ENCODE data around the gene SYCN.

The SYCN gene

DNA sequence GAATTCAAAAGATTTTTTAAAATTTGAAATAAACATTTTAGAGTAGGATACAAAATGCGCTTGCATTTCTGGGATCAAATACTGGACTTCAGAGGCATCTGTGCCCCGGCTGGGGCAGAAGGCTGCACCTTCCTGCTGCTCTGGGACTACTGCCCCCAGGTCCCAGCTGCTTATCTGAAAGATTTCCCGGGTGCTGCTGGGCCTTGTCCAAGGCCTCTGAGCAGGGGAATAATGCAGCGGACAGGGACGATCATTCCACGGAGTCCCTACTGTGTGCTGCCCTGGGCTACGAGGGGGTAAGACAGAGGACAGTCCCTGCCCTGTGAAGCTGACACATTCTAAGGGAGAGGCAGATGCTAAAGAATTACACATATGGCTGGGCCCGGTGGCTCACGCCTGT lies 40.4 kb downstream of the SYCN start:
- H3K4ac ChIP-seq (ENCODE audit: low read depth in 1 of 2, low read length in 2 of 2), result no peak overlapping the region
- H3K4me2 ChIP-seq (ENCODE audit: low read length, poor library complexity, severe bottlenecking), result no peak overlapping the region
- H3K79me1 ChIP-seq (replicated peaks; ENCODE audit: low read length, poor library complexity, severe bottlenecking), result peaks cover 79% of the 10 kb centered on the region
- no peak overlapping the region for H2BK12ac ChIP-seq (ENCODE audit: low read length in 2 of 2)
- peaks cover 0 to 39% of the 10 kb centered on the region in 2 experiments for H3K36me3 ChIP-seq (ENCODE audit: control insufficient read depth in 1 of 2, insufficient read depth in 2 of 2, low read depth in 1 of 2, low read length in 2 of 2)
- H3K23ac ChIP-seq (ENCODE audit: low read length in 2 of 2), result no peak overlapping the region
- DNase-seq, result no peak
- H2BK5ac ChIP-seq (ENCODE audit: low read depth, low read length, poor library complexity, severe bottlenecking), result no peak overlapping the region
- H2BK15ac ChIP-seq (ENCODE audit: low read depth, poor library complexity, severe bottlenecking), result no peak overlapping the region
- H4K8ac ChIP-seq (ENCODE audit: low read length), result no peak overlapping the region
- H4K91ac ChIP-seq (ENCODE audit: low read length), result no peak overlapping the region
- H3K4me3 ChIP-seq (ENCODE audit: insufficient read depth in 1 of 2, low read depth in 1 of 2, low read length in 2 of 2), result no peak overlapping the region
- no peak overlapping the region for H3K14ac ChIP-seq (ENCODE audit: low read length in 2 of 2)
- no peak overlapping the region for H2BK120ac ChIP-seq (ENCODE audit: low read depth, low read length)
- no peak overlapping the region for H2AFZ ChIP-seq (ENCODE audit: low read depth, low read length)
- no peak overlapping the region for H3K9ac ChIP-seq (ENCODE audit: low read length)
- no peak overlapping the region for H3K27ac ChIP-seq (ENCODE audit: low read length, poor library complexity, severe bottlenecking)
- no peak overlapping the region for H2AK5ac ChIP-seq (ENCODE audit: low read length, severe bottlenecking)
- H3K18ac ChIP-seq (ENCODE audit: low read depth in 1 of 2, low read length in 2 of 2), result no peak overlapping the region
- H3K4me1 ChIP-seq (ENCODE audit: control insufficient read depth, insufficient read depth, low read depth, low read length), result peaks cover 20% of the 10 kb centered on the region
- H3K9me3 ChIP-seq (ENCODE audit: control insufficient read depth, low read length), result no peaks in the 10 kb centered on the region
- WGBS, result 98% methylated on average over 9 of the region's 9 CpGs
- H3K27me3 ChIP-seq (ENCODE audit: control insufficient read depth in 1 of 2, insufficient read depth in 1 of 2, low read length in 2 of 2), result no peaks in the 10 kb centered on the region

DNA sequence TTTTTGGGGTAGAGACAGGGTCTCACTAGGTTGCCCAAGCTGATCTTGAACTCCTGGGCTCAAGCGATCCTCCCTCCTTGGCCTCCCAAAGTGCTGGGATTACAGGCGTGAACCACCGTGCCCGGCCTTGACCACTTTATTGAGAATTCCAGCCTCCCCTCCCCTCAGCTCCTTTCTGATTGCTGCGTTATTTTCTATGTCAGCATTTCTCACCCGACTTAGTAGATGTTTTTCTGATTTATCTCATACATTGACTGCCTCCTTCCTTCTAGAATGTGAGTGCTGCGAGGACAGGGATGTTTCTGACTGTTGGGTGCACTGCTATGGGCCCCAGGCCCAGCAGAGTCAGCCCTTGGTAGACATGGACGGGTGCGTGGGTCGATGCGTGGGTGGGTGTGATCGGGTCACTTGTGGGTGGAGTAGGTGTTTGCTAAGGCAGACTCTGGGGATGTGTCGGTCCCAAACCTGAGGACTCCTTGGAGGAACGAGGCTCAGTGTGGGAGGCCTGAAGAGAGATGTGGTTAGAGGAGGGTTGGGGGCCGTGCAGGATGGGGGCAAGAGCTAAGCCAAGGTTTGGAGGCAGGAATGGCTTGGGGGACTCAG lies 41.5 kb downstream of the SYCN start:
- Histone ChIP-seq H3K36me3 (ENCODE audit: control insufficient read depth in 1 of 2, insufficient read depth in 2 of 2, low read depth in 1 of 2, low read length in 2 of 2) (peaks cover 0 to 34% of the 10 kb centered on the region in 2 experiments), H3K4me1 (ENCODE audit: control insufficient read depth, insufficient read depth, low read depth, low read length) (peaks cover 27% of the 10 kb centered on the region), H3K27ac (ENCODE audit: low read length, poor library complexity, severe bottlenecking) (no peak overlapping the region), H4K8ac (ENCODE audit: low read length) (no peak overlapping the region), H3K9me3 (ENCODE audit: control insufficient read depth, low read length) (no peaks in the 10 kb centered on the region), H2BK5ac (ENCODE audit: low read depth, low read length, poor library complexity, severe bottlenecking) (no peak overlapping the region), H3K14ac (ENCODE audit: low read length in 2 of 2) (no peak overlapping the region), H2AFZ (ENCODE audit: low read depth, low read length) (no peak overlapping the region), H2BK15ac (ENCODE audit: low read depth, poor library complexity, severe bottlenecking) (no peak overlapping the region), H3K4ac (ENCODE audit: low read depth in 1 of 2, low read length in 2 of 2) (no peak overlapping the region), H3K18ac (ENCODE audit: low read depth in 1 of 2, low read length in 2 of 2) (no peak overlapping the region), H4K91ac (ENCODE audit: low read length) (no peak overlapping the region), H3K27me3 (ENCODE audit: control insufficient read depth in 1 of 2, insufficient read depth in 1 of 2, low read length in 2 of 2) (no peaks in the 10 kb centered on the region), H3K9ac (ENCODE audit: low read length) (no peak overlapping the region), H2BK12ac (ENCODE audit: low read length in 2 of 2) (no peak overlapping the region), H3K23ac (ENCODE audit: low read length in 2 of 2) (no peak overlapping the region), H3K4me2 (ENCODE audit: low read length, poor library complexity, severe bottlenecking) (no peak overlapping the region), H2BK120ac (ENCODE audit: low read depth, low read length) (no peak overlapping the region), H2AK5ac (ENCODE audit: low read length, severe bottlenecking) (no peak overlapping the region), H3K79me1 (replicated peaks; ENCODE audit: low read length, poor library complexity, severe bottlenecking) (peaks cover 76% of the 10 kb centered on the region), H3K4me3 (ENCODE audit: insufficient read depth in 1 of 2, low read depth in 1 of 2, low read length in 2 of 2) (no peak overlapping the region)
- WGBS, result 95% methylated on average over 15 of the region's 15 CpGs
- DNase-seq, result no peak

DNA sequence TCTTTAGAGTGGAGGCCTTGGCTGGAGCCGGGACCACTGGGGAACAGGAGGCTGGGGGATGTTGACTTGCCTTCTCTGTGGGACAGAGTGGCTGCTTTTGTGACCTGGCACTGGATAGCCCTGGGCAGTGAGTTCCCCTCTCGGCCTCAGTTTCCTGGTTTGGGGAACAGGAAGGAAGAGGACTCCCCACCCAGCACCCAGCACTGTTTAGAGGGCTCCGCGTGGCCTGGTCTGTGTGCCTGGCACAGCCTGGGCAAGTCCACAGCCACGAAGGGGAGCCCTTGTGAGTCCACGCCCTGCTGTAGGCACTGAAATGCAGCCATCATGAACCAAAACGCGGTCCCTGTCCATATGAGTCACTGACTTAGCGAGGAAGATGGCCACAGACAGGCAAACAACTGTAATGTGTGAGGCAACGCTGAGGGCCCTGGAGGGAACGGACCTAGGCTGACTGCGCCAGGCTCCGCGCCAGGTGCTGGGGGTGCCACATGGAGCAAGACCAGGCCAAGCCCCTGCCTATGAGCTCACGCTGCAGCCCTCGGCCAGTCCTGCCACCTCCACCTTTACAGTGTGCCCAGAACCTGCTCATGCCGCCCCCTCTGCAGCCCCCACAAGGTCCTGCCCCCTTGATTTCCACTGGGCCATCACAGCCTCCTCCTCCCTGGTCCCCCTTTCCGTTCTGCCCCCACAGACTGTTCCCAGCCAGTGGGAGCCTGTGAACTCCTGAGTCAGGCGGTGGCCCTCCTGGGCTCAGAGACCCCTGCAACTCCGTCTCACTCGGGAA lies 43.0 kb downstream of the SYCN start:
- H3K18ac ChIP-seq (ENCODE audit: low read depth in 1 of 2, low read length in 2 of 2), result no peak overlapping the region
- H2AK5ac ChIP-seq (ENCODE audit: low read length, severe bottlenecking), result no peak overlapping the region
- no peaks in the 10 kb centered on the region for H3K27me3 ChIP-seq (ENCODE audit: control insufficient read depth in 1 of 2, insufficient read depth in 1 of 2, low read length in 2 of 2)
- no peak overlapping the region for H2BK5ac ChIP-seq (ENCODE audit: low read depth, low read length, poor library complexity, severe bottlenecking)
- H4K8ac ChIP-seq (ENCODE audit: low read length), result no peak overlapping the region
- H3K4me2 ChIP-seq (ENCODE audit: low read length, poor library complexity, severe bottlenecking), result no peak overlapping the region
- H3K9me3 ChIP-seq (ENCODE audit: control insufficient read depth, low read length), result no peaks in the 10 kb centered on the region
- DNase-seq, result peak; percentile 44
- no peak overlapping the region for H2AFZ ChIP-seq (ENCODE audit: low read depth, low read length)
- no peak overlapping the region for H2BK15ac ChIP-seq (ENCODE audit: low read depth, poor library complexity, severe bottlenecking)
- no peak overlapping the region for H2BK12ac ChIP-seq (ENCODE audit: low read length in 2 of 2)
- no peak overlapping the region for H3K23ac ChIP-seq (ENCODE audit: low read length in 2 of 2)
- peak overlapping the region in 1 of 2 experiments; percentile 21 for H3K4ac ChIP-seq (ENCODE audit: low read depth in 1 of 2, low read length in 2 of 2)
- 94% methylated on average over 21 of the region's 21 CpGs for WGBS
- H3K79me1 ChIP-seq (replicated peaks; ENCODE audit: low read length, poor library complexity, severe bottlenecking), result peaks cover 73% of the 10 kb centered on the region
- peak overlapping the region in 1 of 2 experiments; percentile 23 for H3K14ac ChIP-seq (ENCODE audit: low read length in 2 of 2)
- peaks cover 30% of the 10 kb centered on the region for H3K4me1 ChIP-seq (ENCODE audit: control insufficient read depth, insufficient read depth, low read depth, low read length)
- no peak overlapping the region for H2BK120ac ChIP-seq (ENCODE audit: low read depth, low read length)
- H3K4me3 ChIP-seq (ENCODE audit: insufficient read depth in 1 of 2, low read depth in 1 of 2, low read length in 2 of 2), result no peak overlapping the region
- H4K91ac ChIP-seq (ENCODE audit: low read length), result no peak overlapping the region
- no peak overlapping the region for H3K27ac ChIP-seq (ENCODE audit: low read length, poor library complexity, severe bottlenecking)
- H3K9ac ChIP-seq (ENCODE audit: low read length), result peak overlapping the region; percentile 54
- peaks cover 0 to 30% of the 10 kb centered on the region in 2 experiments for H3K36me3 ChIP-seq (ENCODE audit: control insufficient read depth in 1 of 2, insufficient read depth in 2 of 2, low read depth in 1 of 2, low read length in 2 of 2)

DNA sequence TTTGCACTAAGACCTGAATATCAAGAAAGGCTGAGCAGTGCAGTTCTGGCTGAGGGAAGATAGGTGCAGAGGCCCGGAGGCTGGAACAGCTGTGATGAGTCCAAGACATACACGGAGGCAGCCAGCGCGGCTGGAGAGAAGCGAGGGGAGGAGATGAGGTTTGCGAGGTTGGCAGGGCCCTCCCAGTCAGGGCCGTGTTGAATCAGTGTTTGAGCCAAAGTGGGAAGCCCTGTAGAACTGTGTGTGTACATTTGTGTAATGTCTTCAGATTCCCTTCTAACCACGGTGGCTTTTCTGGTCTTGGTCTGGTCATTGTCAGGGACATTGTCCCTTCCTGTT lies 43.6 kb downstream of the SYCN start:
- peak overlapping the region; percentile 54 for H3K9ac ChIP-seq (ENCODE audit: low read length)
- H3K18ac ChIP-seq (ENCODE audit: low read depth in 1 of 2, low read length in 2 of 2), result no peak overlapping the region
- WGBS, result 70% methylated on average over 8 of the region's 8 CpGs
- no peak overlapping the region for H2BK15ac ChIP-seq (ENCODE audit: low read depth, poor library complexity, severe bottlenecking)
- peaks cover 72% of the 10 kb centered on the region for H3K79me1 ChIP-seq (replicated peaks; ENCODE audit: low read length, poor library complexity, severe bottlenecking)
- H3K9me3 ChIP-seq (ENCODE audit: control insufficient read depth, low read length), result no peaks in the 10 kb centered on the region
- H2BK5ac ChIP-seq (ENCODE audit: low read depth, low read length, poor library complexity, severe bottlenecking), result no peak overlapping the region
- H3K36me3 ChIP-seq (ENCODE audit: control insufficient read depth in 1 of 2, insufficient read depth in 2 of 2, low read depth in 1 of 2, low read length in 2 of 2), result peaks cover 0 to 36% of the 10 kb centered on the region in 2 experiments
- no peak overlapping the region for H4K8ac ChIP-seq (ENCODE audit: low read length)
- H2AFZ ChIP-seq (ENCODE audit: low read depth, low read length), result no peak overlapping the region
- H3K4me3 ChIP-seq (ENCODE audit: insufficient read depth in 1 of 2, low read depth in 1 of 2, low read length in 2 of 2), result no peak overlapping the region
- H3K14ac ChIP-seq (ENCODE audit: low read length in 2 of 2), result no peak overlapping the region
- H3K23ac ChIP-seq (ENCODE audit: low read length in 2 of 2), result no peak overlapping the region
- H2AK5ac ChIP-seq (ENCODE audit: low read length, severe bottlenecking), result no peak overlapping the region
- DNase-seq, result peak; percentile 55
- H2BK120ac ChIP-seq (ENCODE audit: low read depth, low read length), result no peak overlapping the region
- no peak overlapping the region for H3K27ac ChIP-seq (ENCODE audit: low read length, poor library complexity, severe bottlenecking)
- H3K4me1 ChIP-seq (ENCODE audit: control insufficient read depth, insufficient read depth, low read depth, low read length), result peaks cover 36% of the 10 kb centered on the region
- no peaks in the 10 kb centered on the region for H3K27me3 ChIP-seq (ENCODE audit: control insufficient read depth in 1 of 2, insufficient read depth in 1 of 2, low read length in 2 of 2)
- no peak overlapping the region for H4K91ac ChIP-seq (ENCODE audit: low read length)
- H2BK12ac ChIP-seq (ENCODE audit: low read length in 2 of 2), result no peak overlapping the region
- no peak overlapping the region for H3K4me2 ChIP-seq (ENCODE audit: low read length, poor library complexity, severe bottlenecking)
- no peak overlapping the region for H3K4ac ChIP-seq (ENCODE audit: low read depth in 1 of 2, low read length in 2 of 2)
